HG03196 (cell line): Measurements from ENCODE around the gene OBSCN.

Experiments
- ATAC-seq: cut with Tn5 transposase; IDR thresholded peaks from one replicate; pipeline ENCODE4 v1.9.1; 2021; ENCODE audit not compliant: unreplicated experiment

The OBSCN gene

DNA sequence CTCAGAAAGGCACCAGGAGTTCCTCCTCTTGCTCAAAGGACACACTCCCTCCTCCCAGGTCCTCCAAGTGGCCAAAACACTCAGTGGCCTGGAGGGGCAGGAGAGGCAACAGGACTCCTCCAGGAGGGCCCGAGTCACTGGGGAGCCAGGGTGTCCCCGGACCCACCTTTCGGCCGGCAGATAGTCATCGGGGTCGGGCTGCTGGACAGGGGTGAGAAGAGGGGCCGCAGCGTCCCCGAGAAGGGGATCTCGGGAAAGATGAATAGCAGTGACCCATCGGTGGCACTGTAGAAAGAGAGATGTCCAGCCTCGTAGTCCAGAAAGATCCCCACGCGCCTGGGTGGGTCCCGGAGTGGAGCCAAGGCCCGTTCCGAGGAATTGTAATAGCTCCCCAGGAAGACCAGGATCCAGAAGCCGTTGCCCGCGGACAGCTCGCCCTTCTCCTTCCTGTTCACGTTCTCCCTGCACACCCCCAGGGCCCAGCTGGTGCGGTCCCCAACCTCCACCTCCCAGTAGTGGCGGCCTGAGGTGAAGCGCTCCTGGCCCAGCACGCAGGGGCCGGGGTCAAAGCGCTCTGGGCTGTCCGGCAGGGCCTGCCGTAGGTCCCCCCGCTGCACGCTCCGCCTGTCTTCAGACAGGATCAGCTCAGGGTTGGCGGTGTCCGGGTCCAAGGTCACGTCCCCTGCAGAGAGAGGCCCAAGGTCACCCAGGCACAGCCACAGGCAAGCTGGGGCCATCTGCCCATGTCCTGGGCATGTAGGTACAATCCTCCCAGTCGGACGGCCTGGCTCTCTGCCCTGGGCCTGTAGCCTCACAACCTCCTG, 186.9 kb downstream of the OBSCN start:
- no peak for ATAC-seq

DNA sequence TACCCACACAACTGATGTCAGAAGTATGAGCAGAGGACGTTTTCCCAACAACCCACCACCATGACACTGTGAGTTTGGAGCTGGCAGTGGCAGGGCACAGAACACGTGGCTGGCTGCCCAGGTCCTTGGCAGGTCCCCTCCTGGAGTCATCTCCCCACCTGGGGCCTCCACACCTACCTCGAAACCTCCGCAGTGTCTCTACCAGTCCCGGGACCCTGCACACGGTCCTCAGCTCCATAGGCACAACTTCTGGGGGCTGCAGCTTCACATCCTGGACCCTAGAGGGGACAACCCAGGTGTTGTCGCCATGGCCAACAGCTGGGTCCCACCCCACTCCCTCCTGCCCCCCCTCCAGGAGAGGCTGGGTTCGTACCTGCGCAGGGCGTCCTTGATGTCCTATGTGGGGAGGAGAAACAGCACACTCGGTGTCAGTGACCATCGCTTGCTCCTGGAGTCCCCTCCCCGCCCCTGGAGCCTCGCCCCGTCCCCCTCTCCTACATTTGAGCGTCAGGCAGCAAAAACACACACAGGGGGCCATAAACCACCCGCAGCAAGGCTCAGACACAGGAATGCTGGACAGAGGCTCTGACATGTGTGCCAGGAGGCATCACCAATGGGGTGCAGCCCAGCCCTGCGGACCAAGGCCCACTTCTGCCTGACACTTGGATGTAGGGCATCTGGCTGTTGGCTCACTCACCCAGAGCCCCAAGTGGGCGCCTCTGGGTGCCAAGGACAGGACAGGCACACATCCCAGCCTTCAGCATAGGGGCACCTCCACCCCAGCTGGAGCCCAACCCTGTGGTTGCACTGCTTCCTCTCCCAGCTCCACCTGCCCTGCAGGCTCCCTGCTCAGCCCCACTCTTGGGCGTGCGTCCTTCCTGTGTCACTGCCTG, 189.2 kb downstream of the OBSCN start:
- ATAC-seq: no peak

DNA sequence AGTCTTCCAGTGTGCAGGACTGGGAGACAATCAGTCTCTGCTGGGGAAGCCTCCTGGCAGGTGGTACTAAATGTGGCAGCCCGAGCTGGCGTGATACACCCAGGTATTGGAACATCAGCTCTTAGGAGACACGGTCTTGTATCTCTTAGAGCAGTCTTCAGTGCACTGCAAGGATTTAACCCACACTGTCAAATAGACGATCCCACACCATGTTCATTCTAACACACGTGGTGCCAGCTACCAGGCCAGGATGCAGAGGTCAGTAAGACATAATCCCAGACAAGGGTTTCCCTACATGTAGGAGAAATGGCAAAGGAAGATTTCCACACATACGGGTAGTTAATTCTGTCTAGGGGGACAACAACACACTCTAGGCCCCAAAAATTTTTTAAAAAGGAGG, 190.1 kb downstream of the OBSCN start:
- ATAC-seq: no peak

DNA sequence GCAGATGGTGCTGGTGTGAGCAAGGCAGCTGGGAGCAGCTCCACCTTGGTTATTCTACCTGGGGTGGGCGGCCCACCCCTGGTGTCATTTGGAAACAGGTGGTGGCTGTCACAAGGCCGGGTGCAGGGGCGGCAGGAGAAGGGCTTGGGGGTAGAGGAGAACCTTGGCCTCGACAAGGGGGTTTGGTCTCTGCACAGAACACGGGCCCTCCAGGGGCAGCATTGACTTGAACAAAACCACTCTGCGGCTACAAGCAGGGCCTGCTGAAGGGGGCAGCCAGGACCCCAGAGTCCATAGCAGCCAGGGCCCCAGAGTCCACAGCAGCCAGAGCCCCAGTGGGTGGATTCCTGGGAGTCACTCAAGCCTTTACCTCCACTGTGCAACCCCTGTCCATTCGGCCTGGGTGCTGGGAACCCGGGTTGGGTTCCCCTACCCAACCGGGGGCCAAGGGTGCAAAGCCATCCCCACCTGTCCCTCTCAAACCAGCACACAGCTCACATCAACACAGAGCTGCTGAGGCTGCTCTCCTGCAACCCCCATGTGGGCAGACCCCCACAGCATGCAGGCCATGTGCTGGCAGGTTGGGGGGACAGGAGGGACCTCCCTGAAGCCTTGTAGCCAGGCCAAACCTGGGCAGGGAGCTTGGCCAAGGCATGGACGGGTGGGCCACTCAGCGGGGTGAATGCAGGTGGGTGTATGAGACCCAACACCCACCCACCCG, 191.1 kb downstream of the OBSCN start:
- no peak for ATAC-seq

DNA sequence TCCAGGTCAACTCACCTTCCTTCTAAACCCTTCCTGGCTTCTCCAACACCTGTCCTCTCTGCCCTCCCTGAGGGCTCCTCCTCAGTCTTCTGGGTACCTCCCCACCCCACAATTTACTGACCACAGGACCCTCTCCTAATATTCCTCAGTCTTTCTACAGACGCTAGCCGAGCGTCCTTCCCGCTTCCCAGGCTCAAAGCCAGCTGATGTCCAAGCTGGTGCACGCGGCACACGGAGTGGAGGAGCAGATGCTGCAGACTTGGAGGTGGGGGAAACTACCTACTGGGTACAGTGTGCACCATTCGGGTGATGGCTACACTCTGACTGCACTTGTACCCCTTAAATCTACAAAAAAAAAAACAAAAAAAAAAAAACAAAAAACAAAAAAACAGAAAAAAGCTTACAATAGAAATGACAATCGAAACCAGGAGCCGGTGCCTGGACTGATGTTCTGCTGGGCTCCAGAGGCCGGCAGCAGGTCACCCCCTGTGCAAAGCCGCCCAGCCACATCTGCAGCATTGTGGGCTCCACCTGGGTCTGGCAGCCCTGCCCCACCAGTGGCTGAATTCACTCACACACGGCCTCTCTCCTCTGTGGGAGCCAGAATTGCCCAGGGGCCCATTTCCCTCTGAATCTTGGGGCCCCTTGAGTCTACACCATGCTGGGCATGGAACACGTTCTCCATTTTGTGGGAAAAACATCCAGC, 191.8 kb downstream of the OBSCN start:
- ATAC-seq: no peak

DNA sequence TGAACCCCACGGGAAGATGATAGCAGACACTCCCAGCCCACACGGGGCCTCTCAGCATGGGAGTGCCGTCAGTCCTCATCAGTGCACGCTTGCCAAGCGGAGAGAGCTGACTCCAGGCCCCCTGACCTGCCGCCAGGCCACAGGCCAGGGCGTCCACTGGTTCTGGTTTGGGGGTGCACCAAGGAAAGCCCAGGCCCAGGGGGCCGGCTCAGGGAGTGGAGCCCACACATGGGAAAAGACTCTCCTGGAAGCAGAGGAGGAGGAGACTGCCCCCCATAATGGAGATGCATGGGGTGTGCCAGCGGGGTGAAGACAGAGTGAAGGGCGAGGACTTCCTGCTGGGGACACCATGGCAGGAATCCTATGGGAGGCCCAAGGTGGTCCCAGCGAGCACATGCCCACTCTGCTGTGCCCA, 192.4 kb downstream of the OBSCN start:
- ATAC-seq: no peak

DNA sequence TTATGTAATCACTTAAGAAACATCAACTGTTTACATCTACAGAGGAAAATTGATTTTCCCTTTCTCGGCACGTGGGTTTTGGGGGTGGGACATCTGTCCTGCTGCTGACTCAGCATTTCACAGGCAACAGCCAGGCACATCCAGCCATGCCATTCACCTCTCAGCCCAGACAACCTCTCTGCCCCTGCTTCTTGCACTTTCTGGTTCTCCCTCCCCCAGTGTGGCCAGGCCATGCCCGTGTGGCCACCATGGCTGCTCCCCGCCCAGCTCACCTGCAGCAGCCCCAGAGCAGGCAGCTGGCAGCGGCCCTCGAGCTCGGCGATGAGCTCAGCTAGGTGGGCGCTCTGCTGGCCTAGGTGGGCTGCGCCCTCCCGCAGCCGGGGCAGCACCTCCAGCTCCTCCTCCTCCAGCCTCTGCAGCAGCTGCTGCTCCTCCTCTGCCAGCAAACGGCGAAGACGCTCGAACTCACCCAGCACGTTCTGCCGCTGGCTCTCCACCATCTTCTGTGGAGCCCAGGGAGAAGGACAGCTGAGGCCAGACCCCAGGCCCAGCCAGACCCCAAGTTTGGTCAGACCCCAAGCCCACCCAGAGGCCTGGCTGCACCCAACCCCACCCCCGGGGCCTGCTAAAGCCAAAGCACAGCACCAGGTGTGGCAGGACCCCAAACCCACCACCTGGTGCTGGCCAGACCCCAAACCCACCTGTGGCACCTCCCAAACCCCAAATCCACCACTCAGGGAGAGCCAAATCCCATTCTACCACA, 193.0 kb downstream of the OBSCN start:
- ATAC-seq: no peak

DNA sequence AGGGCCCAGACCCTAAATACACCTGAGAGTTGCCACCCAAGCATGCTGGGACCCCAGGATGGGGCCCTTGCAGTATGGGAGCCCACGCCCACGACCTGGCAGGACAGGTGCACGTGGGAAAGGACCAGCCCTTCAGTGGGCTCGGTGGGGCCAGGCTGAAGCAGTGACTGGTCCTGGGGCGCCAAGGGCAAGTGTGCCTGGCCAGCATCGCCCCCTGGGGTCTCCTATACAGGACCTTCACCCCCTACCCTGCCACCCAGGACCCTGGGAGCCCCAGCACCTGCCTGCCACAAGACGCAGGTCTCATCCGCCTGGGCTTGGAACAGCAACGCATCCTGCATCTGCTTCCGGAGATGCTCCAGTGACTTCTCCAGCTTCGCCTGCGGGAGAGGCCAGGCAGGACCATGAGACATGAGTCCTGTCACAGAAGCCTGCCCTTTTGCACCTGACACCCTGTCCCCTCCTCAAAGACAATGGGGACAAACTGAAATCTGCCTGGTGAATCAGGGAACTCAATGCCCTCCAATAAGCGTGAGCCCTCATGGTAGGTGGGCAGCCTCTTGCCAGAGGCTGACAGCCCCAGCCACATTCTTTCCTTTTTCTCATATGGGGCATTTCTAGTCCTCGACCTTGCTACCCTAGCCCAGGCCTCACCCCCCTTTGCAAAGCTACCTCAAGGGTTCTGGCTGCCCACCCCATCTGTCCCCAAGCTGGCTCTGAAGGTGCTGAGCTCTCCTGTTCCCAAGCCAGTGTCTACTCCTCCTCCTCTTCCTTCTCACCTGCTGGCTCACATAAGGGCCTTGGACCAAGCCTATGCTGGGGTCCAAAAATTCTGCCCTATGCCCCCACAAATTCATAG, 194.2 kb downstream of the OBSCN start:
- ATAC-seq: no peak

DNA sequence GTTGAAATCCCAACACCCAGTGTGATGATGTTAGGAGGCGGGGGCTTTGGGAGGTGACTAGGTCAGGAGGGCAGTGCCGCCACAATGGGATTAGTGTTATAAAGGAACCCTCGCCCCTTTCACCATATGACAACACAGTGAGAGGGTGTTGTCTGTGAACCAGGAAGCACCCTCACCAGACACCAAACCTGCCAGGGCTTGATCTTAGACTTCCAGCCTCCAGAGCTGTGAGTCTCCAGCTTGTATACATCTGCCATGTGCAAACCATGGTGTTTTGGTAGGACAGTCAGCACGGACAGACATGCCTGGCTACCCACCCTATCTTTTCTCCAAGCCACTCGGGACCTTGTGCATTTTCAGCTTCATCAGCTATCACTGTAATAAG, 194.8 kb downstream of the OBSCN start:
- no peak for ATAC-seq

DNA sequence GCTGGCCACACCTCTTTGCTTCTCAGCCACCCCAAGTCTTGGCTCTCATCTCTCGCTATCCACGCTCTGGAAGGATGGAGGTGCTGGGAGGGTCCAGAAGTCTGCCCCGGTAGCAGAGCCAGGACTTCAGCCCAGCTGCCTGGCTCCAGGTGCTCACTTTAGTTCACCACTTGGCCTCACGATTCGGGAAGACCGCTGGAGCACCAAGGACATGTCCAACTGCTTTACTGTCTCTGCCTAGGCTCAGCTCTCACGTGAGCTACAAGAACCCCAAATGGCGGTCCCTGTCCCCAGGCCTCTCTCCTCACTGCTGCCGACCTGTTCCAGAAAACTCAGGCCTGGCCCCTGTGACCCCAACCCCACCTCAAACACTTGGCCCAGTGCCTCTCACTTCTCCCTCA, 195.4 kb downstream of the OBSCN start:
- no peak for ATAC-seq

DNA sequence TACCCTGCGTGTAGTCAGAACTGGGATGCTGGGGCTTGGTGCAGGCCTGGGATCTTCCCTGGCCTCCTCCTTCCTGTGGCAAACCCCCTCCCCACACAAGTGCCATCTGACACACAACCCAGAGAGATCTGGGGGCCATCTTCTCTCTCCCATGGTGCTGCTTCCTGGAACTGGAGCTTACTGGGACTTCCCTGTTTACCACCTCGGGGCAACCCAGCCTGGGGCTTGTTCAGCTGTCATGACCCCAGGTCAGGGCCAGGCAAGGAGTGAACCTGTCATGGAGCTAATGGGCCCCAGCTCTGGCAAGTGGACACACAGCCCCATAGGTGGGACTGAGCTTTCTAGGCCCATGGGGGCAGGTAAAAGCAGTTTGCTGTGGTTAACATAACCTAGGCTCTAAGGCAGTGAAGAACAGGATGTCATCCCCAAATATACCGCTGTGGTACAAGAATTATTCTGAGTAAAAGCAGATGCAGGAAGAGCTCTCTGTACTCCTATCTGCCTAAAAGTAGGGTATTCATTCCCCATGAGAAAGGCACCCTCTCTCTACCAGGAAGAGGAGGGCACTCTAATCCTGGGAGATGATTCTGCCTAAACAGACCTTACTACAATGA, 196.4 kb downstream of the OBSCN start:
- ATAC-seq: no peak

DNA sequence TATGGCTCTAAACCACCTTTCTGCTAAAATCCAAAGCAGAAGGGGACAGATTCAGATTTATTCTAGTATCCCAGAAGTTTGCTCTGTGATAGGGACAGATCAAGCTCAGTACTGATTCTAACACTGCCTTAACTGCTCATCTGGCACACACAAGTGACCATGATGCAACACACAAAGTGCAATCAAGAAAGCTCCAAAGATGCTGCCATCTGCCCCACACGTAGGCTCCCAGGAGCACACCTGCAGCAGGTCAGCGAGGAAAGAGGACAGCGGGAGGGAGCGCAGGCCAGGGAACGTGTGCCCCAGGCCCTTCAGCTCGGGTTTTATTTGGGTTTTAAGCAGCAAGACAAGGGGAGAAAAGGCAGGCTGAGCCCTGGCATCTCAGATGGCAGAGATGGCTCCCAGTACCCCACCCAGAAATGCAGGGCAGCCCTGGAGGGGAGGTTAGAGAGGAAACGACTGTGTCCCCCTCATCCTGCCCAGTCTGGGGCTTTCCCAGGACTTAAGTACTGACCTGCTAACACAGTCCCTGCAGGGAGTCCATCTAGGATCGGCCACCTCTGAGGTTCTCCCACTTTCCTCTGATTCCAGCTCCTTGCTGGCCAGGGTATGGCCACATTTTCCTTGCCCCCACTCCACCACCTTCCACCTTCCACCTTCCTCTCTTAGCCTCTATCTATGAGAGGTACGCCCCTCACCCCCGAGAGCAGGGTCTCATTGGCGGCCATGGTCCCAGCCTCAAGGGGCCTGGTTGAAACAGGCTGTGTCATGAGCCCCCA, 197.5 kb downstream of the OBSCN start:
- ATAC-seq: no peak

DNA sequence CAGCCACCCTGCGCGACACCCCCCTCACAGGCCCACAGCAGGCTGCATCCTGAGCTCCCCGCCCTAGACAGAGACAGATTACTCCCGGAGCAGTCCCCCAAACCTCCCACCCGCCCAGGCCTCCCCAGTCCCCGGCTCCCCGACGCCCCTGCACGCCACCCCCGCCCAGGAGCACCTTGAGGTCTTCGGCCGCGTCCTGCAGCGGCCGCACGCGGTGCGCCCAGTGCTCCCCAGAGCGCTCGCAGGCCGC, 198.1 kb downstream of the OBSCN start:
- ATAC-seq: no peak

DNA sequence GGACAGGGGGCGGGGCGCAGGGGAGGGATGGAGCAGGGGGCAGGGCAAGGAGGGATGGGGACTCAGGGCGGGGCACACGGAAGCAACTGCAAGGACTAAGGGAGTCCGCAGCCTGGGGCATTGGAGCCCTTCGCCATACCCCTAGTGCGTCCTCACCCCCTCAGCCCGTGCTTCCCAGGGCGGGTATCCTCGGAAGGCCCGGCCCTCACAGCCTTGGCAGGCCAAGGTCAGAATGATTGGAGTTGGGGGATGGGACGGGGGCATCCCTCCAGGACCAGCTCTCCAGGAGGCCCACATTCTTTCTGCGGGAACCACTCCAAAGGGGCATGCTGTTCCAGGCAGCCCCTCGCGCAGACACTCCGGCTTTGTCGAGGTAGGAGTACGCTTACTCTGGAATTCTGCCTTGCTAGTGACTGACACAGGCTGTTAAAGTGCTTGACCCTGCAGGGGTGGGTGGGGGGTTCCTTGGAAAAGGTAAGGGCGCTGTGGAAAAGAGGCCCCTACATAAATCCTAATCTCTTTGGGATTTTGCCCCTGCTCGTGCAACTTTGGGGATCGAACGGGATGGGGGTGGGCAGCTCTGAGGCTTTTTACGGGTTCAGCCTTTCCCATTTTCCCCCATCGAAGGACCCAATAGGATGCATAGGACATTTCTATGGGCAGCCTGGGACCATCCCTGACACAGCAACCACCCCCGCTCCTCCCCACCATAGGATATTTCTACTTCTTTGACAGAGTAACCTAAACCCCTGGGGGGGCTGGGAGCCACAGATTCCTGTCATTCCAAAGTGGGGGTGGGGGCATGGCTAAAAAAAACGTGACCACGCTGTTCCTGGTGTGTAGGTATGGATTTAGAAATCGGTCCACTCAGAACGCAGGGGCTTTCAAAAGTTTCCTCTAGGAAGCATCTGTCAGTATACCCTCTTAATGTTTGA, 199.5 kb downstream of the OBSCN start:
- no peak for ATAC-seq

DNA sequence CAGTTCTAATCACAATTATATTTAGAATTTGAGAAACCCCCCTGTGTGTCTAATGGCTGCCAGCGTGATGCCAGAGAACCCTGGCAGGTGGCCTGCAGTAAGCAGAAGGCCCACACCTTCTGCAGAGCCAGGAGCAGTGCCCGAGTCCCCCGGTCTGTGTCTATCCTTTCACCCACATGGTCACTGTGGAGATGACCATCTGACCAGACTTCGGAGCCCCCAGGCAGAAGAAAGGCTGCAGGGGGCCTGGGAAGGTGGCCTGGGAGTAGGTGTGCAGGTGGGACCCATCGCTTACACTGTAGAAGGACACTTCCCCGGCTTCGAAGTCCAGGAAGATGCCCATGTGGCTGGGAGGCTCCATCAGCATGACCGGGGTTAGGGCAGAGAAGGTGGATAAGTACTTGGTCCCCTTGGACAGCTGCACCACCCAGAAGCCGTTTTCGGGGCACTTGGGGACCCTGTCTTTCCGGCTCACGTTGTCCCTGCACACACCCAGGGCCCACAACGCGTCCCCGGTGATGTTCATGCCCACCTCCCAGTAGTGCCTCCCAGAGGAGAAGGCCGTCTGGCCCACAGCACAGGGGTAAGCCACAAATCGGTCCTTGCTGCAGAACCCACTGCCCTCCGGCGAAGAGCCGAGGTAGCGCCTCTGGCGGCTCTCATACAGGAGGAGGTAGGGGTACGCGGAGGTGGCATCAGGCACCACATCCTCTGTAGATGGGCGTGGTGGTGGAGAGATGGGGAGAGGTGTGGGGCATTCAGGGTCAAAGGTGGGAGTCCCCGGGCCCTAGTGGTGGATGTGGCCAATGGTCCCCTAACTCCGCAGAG, 200.4 kb downstream of the OBSCN start:
- ATAC-seq: no peak
